Measurements from ENCODE around the gene TRAPPC10.

The TRAPPC10 gene

DNA sequence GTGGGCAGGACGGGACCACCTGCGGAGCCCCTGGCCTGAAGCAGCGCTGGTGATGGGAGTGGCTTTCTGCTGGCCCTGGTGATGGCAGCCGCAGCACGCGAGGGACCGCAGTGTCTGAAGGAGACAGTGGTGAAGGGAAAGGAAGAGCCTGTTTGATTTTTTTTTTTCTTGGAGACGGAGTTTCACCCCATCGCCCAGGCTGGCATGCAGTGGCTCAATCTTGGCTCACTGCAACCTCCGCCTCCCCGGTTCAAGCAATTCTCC is 40.2 kb upstream of the TRAPPC10 start:
- H3K9ac ChIP-seq (ENCODE audit: low read depth in 1 of 2, low read length in 2 of 2): no peak overlapping the region
- H3K4me3 ChIP-seq (ENCODE audit: low read length in 2 of 2): no peak overlapping the region
- H3K36me3 ChIP-seq (ENCODE audit: control insufficient read depth in 2 of 2, insufficient read depth in 2 of 2, low read length in 2 of 2): peaks cover 26 to 44% of the 10 kb centered on the region in 2 donors
- H3K9me3 ChIP-seq (ENCODE audit: control insufficient read depth in 2 of 2, low read length in 2 of 2): no peaks in the 10 kb centered on the region
- peaks cover 0 to 3% of the 10 kb centered on the region in 2 donors for H3K4me1 ChIP-seq (ENCODE audit: control insufficient read depth in 2 of 2, insufficient read depth in 2 of 2, low read length in 2 of 2)
- H3K27me3 ChIP-seq (ENCODE audit: control insufficient read depth in 2 of 2, insufficient read depth in 2 of 2, low read length in 2 of 2): no peaks in the 10 kb centered on the region
- no peak overlapping the region for H3K27ac ChIP-seq (ENCODE audit: low read depth in 2 of 2, low read length in 2 of 2)

- no peaks in the 10 kb centered on the region for H3K9me3 ChIP-seq (ENCODE audit: control insufficient read depth in 2 of 2, low read length in 2 of 2)
- peaks cover 0 to 3% of the 10 kb centered on the region in 2 donors for H3K4me1 ChIP-seq (ENCODE audit: control insufficient read depth in 2 of 2, insufficient read depth in 2 of 2, low read length in 2 of 2)
- H3K36me3 ChIP-seq (ENCODE audit: control insufficient read depth in 2 of 2, insufficient read depth in 2 of 2, low read length in 2 of 2): peaks cover 23 to 37% of the 10 kb centered on the region in 2 donors
- H3K4me3 ChIP-seq (ENCODE audit: low read length in 2 of 2): no peak overlapping the region
- no peaks in the 10 kb centered on the region for H3K27me3 ChIP-seq (ENCODE audit: control insufficient read depth in 2 of 2, insufficient read depth in 2 of 2, low read length in 2 of 2)
- no peak overlapping the region for H3K27ac ChIP-seq (ENCODE audit: low read depth in 2 of 2, low read length in 2 of 2)
- H3K9ac ChIP-seq (ENCODE audit: low read depth in 1 of 2, low read length in 2 of 2): no peak overlapping the region
These were observed 39.1 kb upstream of the TRAPPC10 start for GRCh38 chr21:43972850-43973633.

DNA sequence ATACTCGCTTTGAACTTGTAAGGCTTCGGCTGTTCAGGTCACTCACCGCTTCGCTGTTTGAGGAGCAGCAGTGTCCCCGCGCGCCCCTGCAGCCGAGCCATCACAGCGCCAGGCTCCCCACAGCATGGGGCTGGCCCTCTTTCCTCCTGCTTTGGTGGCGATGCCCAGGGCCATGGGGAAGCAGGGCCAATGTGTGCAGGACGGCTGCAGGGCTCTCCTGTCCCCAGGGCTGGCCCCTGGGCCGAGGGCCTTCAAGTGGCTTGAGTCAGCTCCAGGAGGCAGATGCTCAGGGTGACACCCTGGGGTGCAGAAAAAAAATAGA is 38.5 kb upstream of the TRAPPC10 start:
- Histone ChIP-seq H3K9me3 (ENCODE audit: control insufficient read depth in 2 of 2, low read length in 2 of 2) (no peaks in the 10 kb centered on the region), H3K4me3 (ENCODE audit: low read length in 2 of 2) (no peak overlapping the region), H3K27me3 (ENCODE audit: control insufficient read depth in 2 of 2, insufficient read depth in 2 of 2, low read length in 2 of 2) (no peaks in the 10 kb centered on the region), H3K4me1 (ENCODE audit: control insufficient read depth in 2 of 2, insufficient read depth in 2 of 2, low read length in 2 of 2) (peaks cover 0 to 3% of the 10 kb centered on the region in 2 donors), H3K27ac (ENCODE audit: low read depth in 2 of 2, low read length in 2 of 2) (no peak overlapping the region), H3K9ac (ENCODE audit: low read depth in 1 of 2, low read length in 2 of 2) (no peak overlapping the region), H3K36me3 (ENCODE audit: control insufficient read depth in 2 of 2, insufficient read depth in 2 of 2, low read length in 2 of 2) (peaks cover 25 to 40% of the 10 kb centered on the region in 2 donors)

DNA sequence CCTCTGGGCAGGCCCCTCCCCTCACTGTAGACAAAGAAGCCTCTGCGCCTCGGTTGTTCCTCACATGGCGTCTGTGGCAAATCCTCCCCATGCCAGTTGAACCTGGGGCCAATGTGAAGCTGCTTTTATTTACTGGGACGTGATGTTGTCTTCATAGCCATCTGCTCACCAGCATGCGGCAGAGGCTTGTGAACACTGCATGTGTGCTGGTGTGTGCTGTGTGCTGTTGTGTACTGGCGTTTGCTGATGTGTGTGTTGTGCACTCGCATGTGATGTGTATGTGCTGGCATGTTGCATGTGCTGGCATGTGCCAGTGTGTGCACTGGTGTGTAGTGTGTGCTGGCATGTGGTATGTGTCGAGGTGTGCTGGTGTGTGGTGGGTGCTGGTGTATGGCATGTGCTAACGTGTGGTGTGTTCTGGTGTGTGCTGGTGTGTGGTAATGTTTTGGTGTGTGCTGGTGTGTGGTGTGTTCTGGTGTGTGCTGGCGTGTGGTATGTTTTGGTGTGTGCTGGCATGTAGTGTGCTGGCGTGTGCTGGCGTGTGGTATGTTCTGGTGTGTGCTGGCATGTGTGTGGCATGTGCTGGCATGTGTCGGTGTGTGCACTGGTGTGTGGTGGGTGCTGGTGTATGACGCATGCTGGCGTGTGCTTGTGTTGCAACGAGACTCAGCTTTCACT is 37.2 kb upstream of the TRAPPC10 start:
- Histone ChIP-seq H3K27ac (ENCODE audit: low read depth in 2 of 2, low read length in 2 of 2) (no peak overlapping the region), H3K4me1 (ENCODE audit: control insufficient read depth in 2 of 2, insufficient read depth in 2 of 2, low read length in 2 of 2) (peaks cover 0 to 3% of the 10 kb centered on the region in 2 donors), H3K9ac (ENCODE audit: low read depth in 1 of 2, low read length in 2 of 2) (no peak overlapping the region), H3K36me3 (ENCODE audit: control insufficient read depth in 2 of 2, insufficient read depth in 2 of 2, low read length in 2 of 2) (peaks cover 25 to 34% of the 10 kb centered on the region in 2 donors), H3K9me3 (ENCODE audit: control insufficient read depth in 2 of 2, low read length in 2 of 2) (no peaks in the 10 kb centered on the region), H3K4me3 (ENCODE audit: low read length in 2 of 2) (no peak overlapping the region), H3K27me3 (ENCODE audit: control insufficient read depth in 2 of 2, insufficient read depth in 2 of 2, low read length in 2 of 2) (no peaks in the 10 kb centered on the region)

GRCh38 chr21:43975469-43976098 is 36.5 kb upstream of the TRAPPC10 start:
- Histone ChIP-seq H3K4me3 (ENCODE audit: low read length in 2 of 2) (no peak overlapping the region), H3K27ac (ENCODE audit: low read depth in 2 of 2, low read length in 2 of 2) (no peak overlapping the region), H3K9me3 (ENCODE audit: control insufficient read depth in 2 of 2, low read length in 2 of 2) (no peaks in the 10 kb centered on the region), H3K36me3 (ENCODE audit: control insufficient read depth in 2 of 2, insufficient read depth in 2 of 2, low read length in 2 of 2) (peaks cover 19 to 28% of the 10 kb centered on the region in 2 donors), H3K4me1 (ENCODE audit: control insufficient read depth in 2 of 2, insufficient read depth in 2 of 2, low read length in 2 of 2) (peaks cover 0 to 6% of the 10 kb centered on the region in 2 donors), H3K9ac (ENCODE audit: low read depth in 1 of 2, low read length in 2 of 2) (no peak overlapping the region), H3K27me3 (ENCODE audit: control insufficient read depth in 2 of 2, insufficient read depth in 2 of 2, low read length in 2 of 2) (no peaks in the 10 kb centered on the region)

- no peak overlapping the region for H3K4me3 ChIP-seq (ENCODE audit: low read length in 2 of 2)
- no peak overlapping the region for H3K27ac ChIP-seq (ENCODE audit: low read depth in 2 of 2, low read length in 2 of 2)
- peaks cover 0 to 7% of the 10 kb centered on the region in 2 donors for H3K4me1 ChIP-seq (ENCODE audit: control insufficient read depth in 2 of 2, insufficient read depth in 2 of 2, low read length in 2 of 2)
- no peaks in the 10 kb centered on the region for H3K9me3 ChIP-seq (ENCODE audit: control insufficient read depth in 2 of 2, low read length in 2 of 2)
- H3K9ac ChIP-seq (ENCODE audit: low read depth in 1 of 2, low read length in 2 of 2): no peak overlapping the region
- peaks cover 22 to 31% of the 10 kb centered on the region in 2 donors for H3K36me3 ChIP-seq (ENCODE audit: control insufficient read depth in 2 of 2, insufficient read depth in 2 of 2, low read length in 2 of 2)
- no peaks in the 10 kb centered on the region for H3K27me3 ChIP-seq (ENCODE audit: control insufficient read depth in 2 of 2, insufficient read depth in 2 of 2, low read length in 2 of 2)
These were observed 35.4 kb upstream of the TRAPPC10 start for GRCh38 chr21:43976661-43977060.

DNA sequence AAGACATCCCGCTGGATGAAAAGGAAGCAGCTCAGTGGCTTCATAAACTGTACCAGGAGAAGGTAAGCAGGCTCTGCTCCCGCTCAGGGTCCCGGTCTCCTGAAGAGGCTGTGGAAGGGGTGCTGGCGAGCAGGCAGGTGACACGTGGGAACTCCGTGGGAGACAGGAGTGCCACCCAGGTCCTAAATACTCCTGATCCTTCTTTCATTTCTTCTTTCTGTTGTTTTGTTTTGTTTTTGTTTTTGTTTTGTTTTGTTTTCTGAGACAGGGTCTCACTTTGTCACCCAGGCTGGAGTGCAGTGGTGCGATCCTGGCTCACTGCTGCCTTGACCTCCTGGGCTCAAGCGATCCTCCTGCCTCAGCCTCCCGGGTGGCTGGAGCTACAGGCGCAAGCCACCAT is 34.0 kb upstream of the TRAPPC10 start:
- no peak overlapping the region for H3K9ac ChIP-seq (ENCODE audit: low read depth in 1 of 2, low read length in 2 of 2)
- H3K27me3 ChIP-seq (ENCODE audit: control insufficient read depth in 2 of 2, insufficient read depth in 2 of 2, low read length in 2 of 2): no peaks in the 10 kb centered on the region
- H3K9me3 ChIP-seq (ENCODE audit: control insufficient read depth in 2 of 2, low read length in 2 of 2): no peaks in the 10 kb centered on the region
- peaks cover 0 to 7% of the 10 kb centered on the region in 2 donors for H3K4me1 ChIP-seq (ENCODE audit: control insufficient read depth in 2 of 2, insufficient read depth in 2 of 2, low read length in 2 of 2)
- no peak overlapping the region for H3K27ac ChIP-seq (ENCODE audit: low read depth in 2 of 2, low read length in 2 of 2)
- no peak overlapping the region for H3K4me3 ChIP-seq (ENCODE audit: low read length in 2 of 2)
- H3K36me3 ChIP-seq (ENCODE audit: control insufficient read depth in 2 of 2, insufficient read depth in 2 of 2, low read length in 2 of 2): peaks cover 27 to 29% of the 10 kb centered on the region in 2 donors

DNA sequence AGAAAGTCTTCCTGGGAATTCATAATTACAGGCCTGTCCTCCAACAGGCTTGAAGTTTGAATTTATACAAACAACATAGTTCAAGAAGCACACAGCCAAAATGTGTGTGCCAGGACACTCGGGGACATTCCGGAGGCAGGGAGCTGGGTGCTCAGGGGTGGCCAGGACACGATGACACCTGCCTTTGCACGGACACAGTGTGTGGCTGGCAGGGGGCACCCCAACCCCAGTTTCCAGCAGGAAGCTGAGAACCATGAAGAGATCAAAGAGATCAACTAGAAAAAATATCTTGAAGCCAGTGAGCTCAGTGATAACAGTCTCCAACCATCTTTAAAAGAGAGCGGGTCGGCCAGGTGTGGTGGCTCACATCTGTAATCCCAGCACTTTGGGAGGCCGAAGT is 32.5 kb upstream of the TRAPPC10 start:
- Histone ChIP-seq H3K27me3 (ENCODE audit: control insufficient read depth in 2 of 2, insufficient read depth in 2 of 2, low read length in 2 of 2) (no peaks in the 10 kb centered on the region), H3K4me3 (ENCODE audit: low read length in 2 of 2) (no peak overlapping the region), H3K9ac (ENCODE audit: low read depth in 1 of 2, low read length in 2 of 2) (no peak overlapping the region), H3K36me3 (ENCODE audit: control insufficient read depth in 2 of 2, insufficient read depth in 2 of 2, low read length in 2 of 2) (peaks cover 23 to 29% of the 10 kb centered on the region in 2 donors), H3K9me3 (ENCODE audit: control insufficient read depth in 2 of 2, low read length in 2 of 2) (no peaks in the 10 kb centered on the region), H3K4me1 (ENCODE audit: control insufficient read depth in 2 of 2, insufficient read depth in 2 of 2, low read length in 2 of 2) (peaks cover 0 to 7% of the 10 kb centered on the region in 2 donors), H3K27ac (ENCODE audit: low read depth in 2 of 2, low read length in 2 of 2) (no peak overlapping the region)

DNA sequence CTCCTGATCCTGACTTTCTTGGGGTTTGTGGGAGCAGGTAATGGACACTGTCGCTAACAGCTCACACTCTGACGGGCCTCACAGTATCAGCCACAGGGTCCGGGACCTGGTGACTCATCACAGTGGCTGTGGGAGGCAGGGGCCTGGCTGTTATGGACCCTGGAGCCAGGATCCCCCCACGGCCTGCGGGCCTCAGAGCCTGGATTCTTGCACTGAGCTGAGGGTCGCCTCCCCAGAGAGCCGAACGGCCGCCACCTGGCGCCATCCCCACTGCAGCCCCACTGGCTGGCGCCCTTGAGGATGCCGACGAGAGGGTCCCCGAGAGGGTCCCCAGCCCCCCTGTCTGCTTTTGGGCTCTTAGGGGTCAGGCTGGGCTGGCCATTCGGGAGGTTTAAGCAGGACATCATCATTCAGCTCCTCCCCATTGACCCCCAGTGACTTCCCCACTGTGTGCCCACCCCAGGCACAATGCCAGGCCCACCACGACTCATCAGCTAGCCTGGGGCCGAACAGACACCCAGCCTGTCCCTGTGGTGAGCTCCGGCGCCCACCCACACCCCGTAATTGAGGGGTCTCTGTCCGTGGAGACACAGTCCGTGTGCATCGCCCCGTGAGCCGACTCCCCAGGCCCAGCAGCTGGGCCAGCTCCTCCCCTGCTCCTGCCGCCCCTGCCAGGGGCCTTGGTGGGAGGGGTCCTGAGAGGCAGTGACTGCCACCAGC is 30.8 kb upstream of the TRAPPC10 start:
- peaks cover 0 to 5% of the 10 kb centered on the region in 2 donors for H3K4me1 ChIP-seq (ENCODE audit: control insufficient read depth in 2 of 2, insufficient read depth in 2 of 2, low read length in 2 of 2)
- H3K36me3 ChIP-seq (ENCODE audit: control insufficient read depth in 2 of 2, insufficient read depth in 2 of 2, low read length in 2 of 2): peaks cover 23 to 29% of the 10 kb centered on the region in 2 donors
- no peak overlapping the region for H3K27ac ChIP-seq (ENCODE audit: low read depth in 2 of 2, low read length in 2 of 2)
- H3K27me3 ChIP-seq (ENCODE audit: control insufficient read depth in 2 of 2, insufficient read depth in 2 of 2, low read length in 2 of 2): peaks cover 0 to 2% of the 10 kb centered on the region in 2 donors
- no peak overlapping the region for H3K4me3 ChIP-seq (ENCODE audit: low read length in 2 of 2)
- H3K9me3 ChIP-seq (ENCODE audit: control insufficient read depth in 2 of 2, low read length in 2 of 2): no peaks in the 10 kb centered on the region
- H3K9ac ChIP-seq (ENCODE audit: low read depth in 1 of 2, low read length in 2 of 2): no peak overlapping the region

- Histone ChIP-seq H3K9ac (ENCODE audit: low read depth in 1 of 2, low read length in 2 of 2) (no peak overlapping the region), H3K9me3 (ENCODE audit: control insufficient read depth in 2 of 2, low read length in 2 of 2) (no peaks in the 10 kb centered on the region), H3K4me1 (ENCODE audit: control insufficient read depth in 2 of 2, insufficient read depth in 2 of 2, low read length in 2 of 2) (peaks cover 0 to 5% of the 10 kb centered on the region in 2 donors), H3K27me3 (ENCODE audit: control insufficient read depth in 2 of 2, insufficient read depth in 2 of 2, low read length in 2 of 2) (peaks cover 0 to 2% of the 10 kb centered on the region in 2 donors), H3K4me3 (ENCODE audit: low read length in 2 of 2) (no peak overlapping the region), H3K36me3 (ENCODE audit: control insufficient read depth in 2 of 2, insufficient read depth in 2 of 2, low read length in 2 of 2) (peaks cover 23 to 29% of the 10 kb centered on the region in 2 donors), H3K27ac (ENCODE audit: low read depth in 2 of 2, low read length in 2 of 2) (no peak overlapping the region)
These were observed 30.3 kb upstream of the TRAPPC10 start for GRCh38 chr21:43981871-43982210.

All from mucosa of rectum (tissue), 2 donors.